Measurements from ENCODE around the gene FOXD2. TPM values are rescaled to one million over a fixed set of nuclear protein-coding genes. Genes with fewer than 3 reads are reported as not detected.

Gene FOXD2
- total RNA-seq, 1 experiment from 2014 or later, result 1.6 TPM

DNA sequence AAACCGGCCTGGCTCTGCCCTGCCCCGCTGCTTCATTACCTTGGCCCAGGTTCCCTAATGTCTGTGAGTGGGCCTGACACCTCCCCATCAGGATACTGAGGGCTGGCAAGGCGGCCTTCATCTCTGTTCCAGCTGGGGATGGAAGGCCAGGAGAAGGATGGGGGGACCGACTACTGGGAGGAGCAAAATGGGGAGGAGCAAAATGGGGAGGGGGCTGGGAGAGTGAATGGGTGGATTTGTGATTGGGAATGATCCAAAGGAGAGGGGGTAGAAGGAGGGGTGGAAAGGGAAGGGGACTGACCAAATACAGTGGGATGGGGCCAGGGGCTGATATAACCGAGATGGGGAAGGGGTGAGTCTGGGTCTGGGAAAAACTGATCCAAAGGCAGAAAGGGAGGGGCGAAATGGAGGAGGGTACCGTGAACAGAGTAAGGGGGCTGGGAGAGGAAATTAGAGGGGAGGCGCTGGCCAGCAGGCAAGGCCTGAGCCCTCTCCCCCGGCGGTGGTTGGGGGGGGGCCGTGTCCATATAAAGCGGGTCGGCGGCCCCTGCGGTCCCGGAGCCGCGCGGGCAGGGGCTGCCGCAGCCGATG, 22.0 kb upstream of the FOXD2 start, which contains the start of gene FOXE3:
Gene FOXE3, plus strand, starts transcription at position 558 of the 591 bp plus-strand sequence. Its CDS starts 31 bp downstream, at position 589.
- in situ Hi-C loops (cut with HindIII; ENCODE audit: low pct_unique_long_range_greater_than_20kb, low sequenced_read_pairs), result no loop called here
- DNase-seq (ENCODE audit: low read depth), result no peak

DNA sequence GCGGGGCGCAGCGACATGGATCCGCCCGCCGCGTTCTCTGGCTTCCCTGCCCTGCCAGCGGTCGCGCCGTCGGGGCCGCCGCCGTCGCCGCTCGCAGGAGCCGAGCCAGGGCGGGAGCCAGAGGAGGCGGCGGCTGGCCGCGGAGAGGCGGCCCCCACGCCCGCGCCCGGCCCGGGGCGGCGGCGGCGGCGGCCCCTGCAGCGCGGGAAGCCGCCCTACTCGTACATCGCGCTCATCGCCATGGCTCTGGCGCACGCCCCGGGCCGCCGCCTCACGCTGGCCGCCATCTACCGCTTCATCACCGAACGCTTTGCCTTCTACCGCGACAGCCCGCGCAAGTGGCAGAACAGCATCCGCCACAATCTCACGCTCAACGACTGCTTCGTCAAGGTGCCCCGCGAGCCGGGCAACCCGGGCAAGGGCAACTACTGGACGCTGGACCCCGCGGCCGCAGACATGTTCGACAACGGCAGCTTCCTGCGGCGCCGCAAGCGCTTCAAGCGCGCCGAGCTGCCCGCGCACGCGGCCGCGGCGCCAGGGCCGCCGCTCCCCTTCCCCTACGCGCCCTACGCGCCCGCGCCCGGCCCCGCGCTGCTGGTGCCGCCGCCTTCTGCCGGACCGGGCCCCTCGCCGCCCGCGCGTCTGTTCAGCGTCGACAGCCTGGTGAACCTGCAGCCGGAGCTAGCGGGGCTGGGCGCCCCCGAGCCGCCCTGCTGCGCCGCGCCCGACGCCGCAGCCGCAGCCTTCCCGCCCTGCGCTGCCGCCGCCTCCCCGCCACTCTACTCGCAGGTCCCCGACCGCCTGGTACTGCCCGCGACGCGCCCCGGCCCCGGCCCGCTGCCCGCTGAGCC, 21.3 kb upstream of the FOXD2 start:
- DNase-seq (ENCODE audit: low read depth), result no peak
- in situ Hi-C loops (cut with HindIII; ENCODE audit: low pct_unique_long_range_greater_than_20kb, low sequenced_read_pairs), result no loop called here

DNA sequence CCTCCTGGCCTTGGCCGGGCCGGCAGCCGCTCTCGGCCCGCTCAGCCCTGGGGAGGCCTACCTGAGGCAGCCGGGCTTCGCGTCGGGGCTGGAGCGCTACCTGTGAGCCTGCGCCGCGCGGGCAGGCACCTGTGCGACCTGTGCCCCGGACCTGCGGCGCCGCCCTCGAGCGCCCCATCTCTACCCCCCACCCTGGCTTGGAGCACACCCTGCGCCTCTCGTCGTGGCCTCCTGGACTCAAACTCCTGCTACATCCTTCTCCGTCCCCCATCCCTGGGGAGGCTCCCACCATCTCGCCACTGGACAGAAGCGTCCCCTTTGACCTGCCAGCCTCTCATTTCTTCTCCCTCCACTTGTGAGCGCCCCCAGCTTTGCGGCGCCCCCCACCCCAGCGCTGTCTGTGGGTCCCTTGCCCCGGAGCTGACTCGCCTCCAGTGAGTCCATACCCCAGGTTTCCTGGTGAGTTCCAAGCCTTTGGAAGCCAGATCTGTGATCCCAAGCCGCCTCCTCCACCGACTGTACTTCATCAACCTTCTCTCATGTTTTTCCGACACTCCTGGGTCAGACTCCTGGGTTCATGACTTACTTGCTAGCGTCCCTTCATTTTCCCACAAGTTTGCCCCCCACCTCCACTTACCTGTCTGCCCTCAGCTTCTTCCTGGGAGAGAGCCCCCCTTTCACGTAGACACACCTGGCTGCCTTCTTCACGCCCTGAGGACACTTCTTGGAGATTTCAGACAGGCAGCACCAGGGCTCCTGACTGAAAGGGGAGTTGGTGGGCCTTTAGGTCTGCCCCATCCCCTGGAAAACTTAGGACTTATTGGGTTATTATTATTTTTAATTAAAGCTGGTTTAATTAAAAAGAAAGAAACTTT, 20.4 kb upstream of the FOXD2 start:
- DNase-seq (ENCODE audit: low read depth), result no peak
- in situ Hi-C loops (cut with HindIII; ENCODE audit: low pct_unique_long_range_greater_than_20kb, low sequenced_read_pairs), result no loop called here

DNA sequence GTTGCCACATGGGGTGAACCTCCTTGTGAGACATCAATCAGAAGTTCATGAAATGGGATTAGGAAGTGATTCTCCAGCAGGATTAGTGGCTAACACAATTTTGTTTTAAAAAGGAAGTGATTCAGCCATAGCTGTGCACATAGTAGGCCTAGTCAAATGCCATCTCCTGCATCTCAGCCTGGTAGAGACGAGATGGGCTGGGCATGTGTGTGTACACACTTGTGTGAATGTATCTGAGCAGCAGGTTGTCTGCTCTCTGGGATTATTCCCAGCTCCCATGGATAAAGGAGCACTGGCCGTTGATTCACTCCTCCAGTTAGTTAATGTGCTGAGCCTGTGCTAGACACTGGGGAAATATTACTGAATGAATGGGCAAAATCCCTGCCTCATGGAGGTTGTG, 19.7 kb upstream of the FOXD2 start:
- no peak for DNase-seq (ENCODE audit: low read depth)
- in situ Hi-C loops (cut with HindIII; ENCODE audit: low pct_unique_long_range_greater_than_20kb, low sequenced_read_pairs), result no loop called here

DNA sequence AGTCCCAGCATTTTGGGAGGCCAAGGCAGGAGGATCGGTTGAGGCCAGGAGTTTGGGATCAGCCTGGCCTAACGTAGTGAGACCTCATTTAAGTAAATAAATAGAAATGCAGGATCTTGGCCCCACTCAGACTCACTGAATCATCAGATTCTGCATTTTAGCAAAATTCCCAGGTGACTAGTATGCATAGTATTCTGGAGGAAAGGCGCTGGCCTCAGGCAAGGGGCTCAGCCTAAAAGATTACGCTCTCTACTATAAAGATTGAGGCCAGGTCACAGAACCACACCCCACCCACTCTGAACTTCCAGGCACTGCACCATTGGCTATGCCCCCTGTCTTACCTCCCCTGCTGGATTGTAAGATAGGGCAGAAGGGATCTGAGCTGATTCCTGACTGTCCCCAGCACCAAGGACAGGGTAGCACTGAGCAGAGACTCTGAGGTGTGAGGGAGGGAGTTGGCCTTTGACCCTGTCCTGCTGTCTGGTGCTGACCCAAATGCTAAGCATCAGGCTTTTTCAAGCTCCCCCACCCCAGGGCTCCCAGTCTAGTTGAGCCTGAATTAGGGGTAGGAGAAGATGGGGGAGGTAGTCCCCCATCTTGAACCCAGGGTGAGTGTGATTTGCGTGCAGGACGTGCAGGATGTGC, 19.0 kb upstream of the FOXD2 start:
- DNase-seq (ENCODE audit: low read depth), result no peak
- in situ Hi-C loops (cut with HindIII; ENCODE audit: low pct_unique_long_range_greater_than_20kb, low sequenced_read_pairs), result no loop called here

DNA sequence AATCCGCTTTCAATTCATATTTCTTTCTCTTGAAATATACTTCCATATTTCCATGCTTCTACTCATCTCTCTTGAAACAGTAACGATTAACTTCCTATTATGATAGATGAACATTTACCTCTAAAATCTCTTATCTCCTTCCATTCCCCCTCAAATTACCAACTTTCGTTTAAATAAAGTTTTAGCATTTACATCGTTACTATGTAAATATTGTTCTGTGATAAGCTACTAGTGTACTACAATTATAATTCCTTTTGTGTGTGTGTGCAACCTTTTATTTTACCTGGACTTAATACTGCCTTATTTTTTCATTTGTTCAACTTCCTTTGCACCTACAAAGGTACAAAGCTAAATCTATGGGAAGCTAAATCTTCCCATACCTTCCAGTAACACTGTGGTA, 17.3 kb upstream of the FOXD2 start:
- no peak for DNase-seq (ENCODE audit: low read depth)

DNA sequence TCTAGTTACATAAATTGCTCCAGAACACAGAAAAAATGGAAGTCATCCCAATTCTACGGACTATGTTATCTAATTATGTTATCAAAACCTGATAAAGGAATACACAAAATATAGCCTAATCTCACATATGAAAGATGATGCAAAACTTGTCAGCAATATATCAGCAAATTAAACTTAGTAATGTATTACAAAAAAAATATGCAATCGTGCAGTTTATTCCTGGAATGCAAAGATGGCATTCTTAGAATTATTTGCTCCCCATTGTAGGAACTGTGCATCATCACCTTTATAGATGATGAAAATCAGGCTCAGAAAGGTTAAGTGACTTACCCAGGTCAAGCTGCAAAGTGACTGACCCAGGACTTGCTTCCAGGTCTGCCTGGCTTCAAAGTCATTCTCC, 14.0 kb upstream of the FOXD2 start:
- in situ Hi-C loops (cut with HindIII; ENCODE audit: low pct_unique_long_range_greater_than_20kb, low sequenced_read_pairs), result no loop called here

More for the DNA sequence above, 17.3 kb upstream of the FOXD2 start:
- in situ Hi-C loops (cut with HindIII; ENCODE audit: low pct_unique_long_range_greater_than_20kb, low sequenced_read_pairs), result no loop called here

DNA sequence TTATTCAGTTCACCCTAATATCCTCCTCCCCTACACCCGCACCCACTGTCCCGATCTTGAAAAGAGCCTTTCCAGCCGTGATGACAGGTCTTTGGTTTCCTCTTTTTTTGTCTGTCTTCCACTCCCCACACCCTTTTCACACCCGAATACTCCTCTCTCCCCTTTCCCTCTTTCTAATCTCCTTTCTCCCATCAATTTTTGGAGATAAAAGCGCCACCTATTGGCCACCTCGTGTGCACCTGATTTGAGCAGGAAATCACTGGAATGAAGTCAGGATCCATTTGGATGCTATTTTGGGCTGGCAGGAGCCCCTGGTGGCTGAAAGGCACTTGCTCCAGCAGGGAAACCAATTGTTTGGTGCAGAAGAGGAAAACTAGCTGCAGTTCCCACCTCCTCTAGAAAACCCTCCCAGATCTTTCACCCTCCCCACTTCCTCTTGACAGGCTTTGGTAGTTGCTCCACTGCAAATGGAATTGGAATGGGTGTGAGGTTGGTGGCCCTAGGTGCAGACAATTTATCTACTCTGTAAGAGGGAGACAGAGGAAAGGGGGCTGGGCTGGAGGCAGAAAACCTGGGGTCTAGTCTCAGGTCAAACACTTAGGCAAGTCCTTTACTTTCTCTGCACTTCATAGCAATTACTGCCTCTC, 13.4 kb upstream of the FOXD2 start:
- in situ Hi-C loops (cut with HindIII; ENCODE audit: low pct_unique_long_range_greater_than_20kb, low sequenced_read_pairs), result no loop called here
- DNase-seq (ENCODE audit: low read depth), result peak; percentile 46

More for the DNA sequence above, 14.0 kb upstream of the FOXD2 start:
- DNase-seq (ENCODE audit: low read depth), result no peak

DNA sequence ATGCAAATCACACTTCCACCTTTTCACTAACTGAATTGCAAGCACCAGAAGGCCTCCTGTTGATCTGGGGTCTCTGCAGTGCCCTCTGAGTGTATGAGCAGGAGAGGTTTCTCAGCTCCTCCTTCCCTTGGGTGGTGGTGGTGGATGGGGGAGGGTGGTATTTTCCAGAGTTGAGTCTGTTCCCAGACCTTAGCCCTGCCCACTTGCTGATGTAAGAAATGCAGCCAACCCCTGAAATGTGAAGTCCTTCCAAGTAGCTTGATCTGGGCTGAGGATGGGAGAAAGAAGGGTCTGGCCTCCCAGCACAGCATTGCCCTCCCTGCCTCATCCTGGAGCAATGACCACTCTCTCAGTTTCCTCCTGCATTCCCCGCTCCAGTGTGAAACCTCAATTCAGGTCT, 6.3 kb upstream of the FOXD2 start:
- DNase-seq (ENCODE audit: low read depth), result peak; percentile 32
- in situ Hi-C loops (cut with HindIII; ENCODE audit: low pct_unique_long_range_greater_than_20kb, low sequenced_read_pairs), result no loop called here

DNA sequence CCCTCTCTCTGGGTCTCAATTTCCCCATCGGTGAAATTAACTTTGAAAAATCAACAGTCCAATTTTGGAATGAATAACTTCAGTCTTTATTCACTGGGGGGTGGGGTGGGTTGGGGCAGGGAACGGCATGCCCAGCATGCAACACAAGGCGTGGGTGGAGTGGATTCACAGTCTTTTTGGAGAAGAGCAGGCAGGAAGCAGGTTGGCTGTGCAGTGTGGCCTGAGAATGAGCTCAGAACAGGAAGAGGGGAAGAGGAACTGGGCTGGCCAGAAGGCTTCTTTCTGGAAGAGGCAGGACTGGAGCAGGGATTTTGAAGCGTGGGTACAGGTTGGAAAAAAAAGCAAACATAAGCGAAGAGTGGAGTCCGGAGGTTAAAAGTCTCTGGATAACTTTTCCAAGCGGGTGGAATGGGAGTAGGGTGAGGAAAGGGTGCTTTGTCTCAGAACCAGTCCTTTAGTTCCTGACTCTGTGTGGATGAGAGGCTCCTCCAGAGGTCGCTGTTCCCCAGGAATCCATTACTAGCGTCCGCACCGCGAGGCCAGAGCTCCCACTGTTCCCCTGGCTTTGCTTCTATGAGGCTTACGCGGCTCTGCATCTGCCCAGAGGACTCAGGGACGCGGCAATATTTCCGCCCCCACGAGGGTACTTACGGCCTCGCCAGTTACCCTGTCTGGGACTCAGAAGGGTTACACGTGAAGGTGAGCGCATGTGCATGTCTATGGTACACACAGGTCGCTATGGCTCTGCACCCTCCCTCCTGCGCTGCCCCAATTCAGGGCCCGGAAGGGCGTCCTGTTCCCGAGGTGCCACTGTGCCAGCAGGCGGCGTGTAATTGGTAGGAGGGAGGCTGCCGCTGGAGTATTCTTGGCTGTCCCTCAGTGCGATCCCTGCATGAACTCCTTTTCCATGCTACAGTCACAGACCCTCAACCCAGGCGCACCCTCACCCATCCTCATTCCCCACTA, 5.5 kb upstream of the FOXD2 start:
- in situ Hi-C loops (cut with HindIII; ENCODE audit: low pct_unique_long_range_greater_than_20kb, low sequenced_read_pairs), result no loop called here
- DNase-seq (ENCODE audit: low read depth), result no peak

DNA sequence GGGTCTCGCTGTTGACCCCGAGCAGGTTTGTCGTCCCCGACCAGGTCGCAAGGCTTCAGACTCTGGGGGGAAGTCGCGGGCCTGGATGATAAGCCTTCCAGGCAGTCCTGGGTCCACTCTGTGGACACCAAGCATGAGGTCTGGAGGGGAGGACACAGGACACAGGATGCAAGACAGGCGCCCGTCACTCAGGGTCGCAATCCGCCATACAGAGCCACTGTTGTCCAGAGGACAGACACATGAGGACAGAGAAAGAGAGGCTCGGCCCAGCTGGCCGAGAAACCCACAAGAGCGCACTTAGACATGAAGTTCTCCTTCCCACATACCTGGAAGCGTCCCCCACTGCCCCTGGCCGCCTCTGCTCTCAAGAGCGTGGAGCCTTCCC, 4.8 kb upstream of the FOXD2 start:
- in situ Hi-C loops (cut with HindIII; ENCODE audit: low pct_unique_long_range_greater_than_20kb, low sequenced_read_pairs), result no loop called here
- no peak for DNase-seq (ENCODE audit: low read depth)

DNA sequence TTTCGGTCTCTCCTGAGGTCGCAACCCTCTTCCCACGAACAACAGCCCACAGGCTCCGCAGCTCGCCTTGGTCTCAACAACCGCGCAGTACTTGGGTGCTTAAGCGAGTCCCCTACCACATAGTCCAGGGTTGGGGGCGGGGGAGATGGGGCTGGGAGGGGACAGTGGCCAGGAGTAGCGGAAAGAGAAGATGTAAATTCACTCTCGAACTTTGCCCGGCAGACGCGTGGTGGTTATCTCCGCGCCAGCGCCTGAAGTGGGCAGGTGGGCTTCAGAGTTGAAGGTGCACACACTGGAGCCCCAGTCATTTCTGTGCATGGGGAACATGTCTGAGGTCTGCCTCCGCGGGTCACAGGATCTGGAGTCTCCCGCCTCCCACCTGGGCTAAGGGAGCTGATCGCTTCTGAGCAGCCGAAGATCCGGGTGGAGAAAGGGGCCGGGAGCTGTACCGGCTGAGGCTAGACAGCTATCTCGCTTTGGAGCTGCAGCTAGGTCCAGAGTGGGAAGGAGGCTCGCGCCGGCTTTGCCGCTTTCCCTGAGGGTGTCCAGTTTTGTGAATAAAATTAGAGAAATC, 4.3 kb upstream of the FOXD2 start:
- in situ Hi-C loops (cut with HindIII; ENCODE audit: low pct_unique_long_range_greater_than_20kb, low sequenced_read_pairs), result no loop called here
- DNase-seq (ENCODE audit: low read depth), result no peak

DNA sequence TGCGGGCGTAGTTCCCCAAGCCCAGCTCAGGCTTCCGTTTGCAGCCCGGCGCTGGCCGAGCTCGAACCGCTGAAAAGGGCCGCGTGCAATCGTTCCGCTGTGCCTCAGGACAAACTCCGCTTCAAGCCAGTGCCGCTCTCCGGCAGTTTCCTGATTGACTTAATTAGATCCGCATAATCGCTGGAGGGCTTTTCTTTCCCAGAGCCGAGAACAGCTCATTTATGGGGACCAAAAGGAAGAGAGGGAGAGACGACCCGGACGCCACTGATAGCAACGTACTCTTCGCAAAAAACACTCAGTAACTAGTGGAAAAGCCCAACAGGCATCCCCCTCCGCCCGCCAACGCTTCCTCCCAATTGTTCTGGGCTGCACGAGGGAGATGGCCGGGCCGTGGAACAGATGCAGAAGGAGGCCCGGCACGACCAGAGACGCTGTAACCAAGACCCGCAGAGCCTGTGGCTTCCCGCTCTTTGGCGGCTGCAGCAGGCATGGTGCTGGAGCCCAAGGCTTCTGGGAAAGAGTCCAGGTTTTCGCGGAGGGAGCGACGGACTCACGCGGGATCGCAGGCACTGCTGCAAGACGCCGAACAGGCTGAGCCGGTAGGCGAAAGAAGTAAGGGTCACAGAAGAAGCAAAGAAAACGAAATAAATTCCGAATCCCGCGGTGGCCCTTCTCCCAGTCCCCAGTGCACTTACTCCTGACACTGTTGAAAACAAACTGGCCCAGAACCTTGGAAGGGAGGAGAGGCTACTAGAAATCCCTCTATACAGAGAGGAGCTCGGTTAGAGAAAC, 3.6 kb upstream of the FOXD2 start:
- in situ Hi-C loops (cut with HindIII; ENCODE audit: low pct_unique_long_range_greater_than_20kb, low sequenced_read_pairs), result no loop called here
- DNase-seq (ENCODE audit: low read depth), result no peak

DNA sequence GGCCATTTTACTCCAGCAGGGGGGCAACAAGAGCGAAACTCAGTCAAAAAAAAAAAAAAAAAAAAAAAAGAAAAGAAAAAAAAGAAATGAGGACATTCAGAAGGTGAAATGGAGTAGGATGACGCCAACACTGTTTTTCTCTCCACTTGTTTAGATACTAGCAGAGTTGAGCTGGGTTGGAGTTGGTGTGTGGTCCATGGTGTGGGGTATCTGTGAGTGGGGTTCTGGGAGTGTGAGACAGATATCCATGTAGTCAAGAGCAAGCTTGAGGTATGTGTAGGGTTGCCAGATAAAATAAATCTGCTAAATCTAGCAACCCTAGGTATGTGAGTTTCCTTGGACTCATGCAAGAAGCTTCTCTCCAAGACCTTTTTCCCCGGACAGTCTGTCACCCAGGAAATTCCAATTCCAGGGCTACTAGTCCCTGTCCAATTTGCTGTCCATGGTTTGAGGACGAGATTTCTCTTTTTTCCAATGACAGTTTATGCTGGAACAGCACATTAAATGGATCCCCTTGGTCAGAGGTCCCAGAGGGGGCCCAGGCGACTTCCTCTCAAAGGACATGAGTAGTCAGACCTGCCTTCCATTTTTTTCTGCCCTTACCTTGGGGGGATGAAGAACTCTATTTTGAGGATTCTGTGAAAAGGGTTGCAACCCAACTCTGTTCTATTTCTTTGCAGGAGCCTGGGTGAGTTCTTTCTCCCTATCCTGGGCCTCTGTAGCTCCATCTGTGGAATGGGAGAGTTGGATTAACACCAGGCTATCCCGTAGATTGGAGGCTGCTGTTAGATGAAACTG, 2.1 kb upstream of the FOXD2 start:
- in situ Hi-C loops (cut with HindIII; ENCODE audit: low pct_unique_long_range_greater_than_20kb, low sequenced_read_pairs), result no loop called here
- DNase-seq (ENCODE audit: low read depth), result no peak

DNA sequence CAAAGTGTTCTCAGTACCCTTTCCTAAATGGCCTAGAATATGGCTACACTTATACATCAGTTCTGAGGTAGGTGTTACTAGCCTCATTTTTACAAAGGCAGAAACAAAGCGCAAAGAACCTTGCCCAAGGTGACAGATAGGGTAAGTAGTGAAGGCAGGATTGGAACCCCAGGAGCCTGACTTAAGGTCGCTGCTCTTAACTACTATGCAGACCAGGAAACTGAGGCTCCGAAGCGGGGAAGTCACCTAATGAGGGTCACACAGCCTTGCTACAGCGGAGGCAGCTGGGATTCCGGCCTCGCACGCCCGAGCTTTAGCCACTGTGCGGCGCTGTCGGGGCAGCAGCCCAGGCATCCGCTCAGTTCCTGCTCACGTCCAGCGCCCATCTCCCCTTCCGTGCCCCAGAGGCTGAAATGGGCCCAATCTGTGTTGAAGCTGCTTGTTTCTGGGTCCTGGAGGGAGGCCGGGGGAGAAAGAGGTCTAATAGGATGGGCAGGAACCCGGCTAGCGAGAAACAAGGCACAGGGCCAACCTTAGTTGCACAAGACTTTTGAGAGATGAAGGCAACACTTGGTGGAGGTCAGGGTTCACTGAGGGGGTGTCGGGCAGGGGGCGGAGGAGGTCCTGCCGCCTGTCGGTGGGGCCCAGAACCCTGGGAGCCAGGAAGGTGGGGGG, 1.4 kb upstream of the FOXD2 start:
- in situ Hi-C loops (cut with HindIII; ENCODE audit: low pct_unique_long_range_greater_than_20kb, low sequenced_read_pairs), result no loop called here
- DNase-seq (ENCODE audit: low read depth), result peak; percentile 66
